Measurements from ENCODE around the gene GP1BA.
A peak's percentile ranks its signal among the peaks of the same experiment; 100 is the strongest.

Gene GP1BA

DNA sequence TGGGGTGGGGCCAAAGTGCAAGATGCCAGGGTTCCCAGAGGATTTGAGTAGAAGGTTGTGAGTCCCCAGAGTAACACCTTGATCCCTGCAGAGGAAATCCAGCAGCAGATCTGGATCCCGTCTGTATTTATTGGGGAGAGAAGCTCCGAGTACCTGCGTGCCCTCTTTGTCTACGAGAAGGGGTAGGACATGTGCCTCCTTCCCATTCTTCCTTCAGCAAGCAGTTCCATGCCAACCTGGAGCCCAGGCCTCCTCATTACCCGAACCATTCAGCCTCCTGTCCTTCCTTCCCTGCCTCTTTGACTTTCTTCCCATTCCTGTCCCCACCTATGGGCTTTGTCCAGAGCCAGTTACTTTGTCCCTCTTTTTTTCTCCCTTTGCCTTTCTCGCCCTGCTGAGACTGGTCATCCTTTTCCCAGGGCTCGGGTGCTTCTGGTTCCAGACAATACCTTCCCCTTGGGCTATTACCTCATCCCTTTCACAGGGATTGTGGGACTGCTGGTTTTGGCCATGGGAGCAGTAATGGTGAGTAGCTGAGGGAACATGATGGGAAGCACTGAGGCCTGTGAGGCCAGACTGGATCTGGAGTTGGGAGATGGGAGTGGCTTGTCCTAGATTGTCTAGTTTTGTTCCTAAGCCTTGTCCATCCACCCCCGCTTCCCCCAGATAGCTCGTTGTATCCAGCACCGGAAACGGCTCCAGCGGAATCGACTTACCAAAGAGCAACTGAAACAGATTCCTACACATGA, 10.9 kb downstream of the GP1BA start:
- no peak for TF ChIP-seq CTCF (IDR thresholded peaks at IDR 0.05; ENCODE audit: insufficient read depth, low read length, missing control alignments)
- CTCF ChIA-PET: interaction anchor here (1.7 kb wide), 1 partner anchor 44 kb away, joined by 7 read pairs; the partner anchor contains the start of gene CAMTA2
- DNase-seq (ENCODE audit: low read depth, low spot score): no peak
- POLR2A ChIA-PET: interaction anchor here (0.6 to 6.9 kb wide), 3 partner anchors 10 to 54 kb away, joined by 3 to 119 read pairs (median 4); partner anchors contain the start of genes INCA1, KIF1C and SPAG7
- H3K4me3 ChIP-seq (ENCODE audit: low read depth, low read length): no peak overlapping the region; the same call in 1 of the 2 replicates

DNA sequence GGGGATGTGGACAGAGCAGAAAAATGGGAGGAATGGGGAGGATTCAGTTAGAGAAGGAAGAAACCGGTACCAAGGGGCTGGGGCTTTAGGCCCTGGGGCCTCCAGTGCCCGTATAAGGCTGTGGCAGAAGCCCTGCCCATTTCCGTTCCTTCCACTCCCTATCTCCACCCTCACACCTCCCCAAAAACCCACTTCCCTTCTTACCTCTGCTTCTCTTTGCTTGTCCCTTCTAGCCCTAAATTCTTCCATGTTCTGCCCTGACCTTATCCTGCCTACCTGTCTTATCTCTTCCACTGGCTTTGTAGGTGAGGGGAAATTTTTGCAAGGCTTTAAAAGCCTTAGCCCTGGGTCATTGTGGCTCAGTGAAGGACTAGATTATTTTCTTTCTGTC, 12.1 kb downstream of the GP1BA start:
- TF ChIP-seq CTCF (IDR thresholded peaks at IDR 0.05; ENCODE audit: insufficient read depth, low read length, missing control alignments): no peak
- DNase-seq (ENCODE audit: low read depth, low spot score): no peak
- H3K4me3 ChIP-seq (ENCODE audit: low read depth, low read length): no peak overlapping the region
- ChIA-PET CTCF (interaction anchor here (1.8 kb wide), 1 partner anchor 118 kb away, joined by 4 read pairs; no protein-coding TSS in a partner anchor), POLR2A (interaction anchor here (1.7 to 6.9 kb wide), 2 partner anchors 22 to 53 kb away, joined by 4 to 119 read pairs; partner anchors contain the start of genes INCA1, KIF1C and SPAG7)

GRCh38 chr17:4944554-4945175, 12.6 kb downstream of the GP1BA start:
- CTCF ChIA-PET: interaction anchor here (1.8 kb wide), 1 partner anchor 117 kb away, joined by 4 read pairs; no protein-coding TSS in a partner anchor
- POLR2A ChIA-PET: interaction anchor here (6.9 kb wide), 1 partner anchor 22 kb away, joined by 119 read pairs; the partner anchor contains the start of gene SPAG7
- peak overlapping the region; percentile 23; the same call in 1 of the 2 replicates for H3K4me3 ChIP-seq (ENCODE audit: low read depth, low read length)
- no peak for DNase-seq (ENCODE audit: low read depth, low spot score)
- no peak for TF ChIP-seq CTCF (IDR thresholded peaks at IDR 0.05; ENCODE audit: insufficient read depth, low read length, missing control alignments)

DNA sequence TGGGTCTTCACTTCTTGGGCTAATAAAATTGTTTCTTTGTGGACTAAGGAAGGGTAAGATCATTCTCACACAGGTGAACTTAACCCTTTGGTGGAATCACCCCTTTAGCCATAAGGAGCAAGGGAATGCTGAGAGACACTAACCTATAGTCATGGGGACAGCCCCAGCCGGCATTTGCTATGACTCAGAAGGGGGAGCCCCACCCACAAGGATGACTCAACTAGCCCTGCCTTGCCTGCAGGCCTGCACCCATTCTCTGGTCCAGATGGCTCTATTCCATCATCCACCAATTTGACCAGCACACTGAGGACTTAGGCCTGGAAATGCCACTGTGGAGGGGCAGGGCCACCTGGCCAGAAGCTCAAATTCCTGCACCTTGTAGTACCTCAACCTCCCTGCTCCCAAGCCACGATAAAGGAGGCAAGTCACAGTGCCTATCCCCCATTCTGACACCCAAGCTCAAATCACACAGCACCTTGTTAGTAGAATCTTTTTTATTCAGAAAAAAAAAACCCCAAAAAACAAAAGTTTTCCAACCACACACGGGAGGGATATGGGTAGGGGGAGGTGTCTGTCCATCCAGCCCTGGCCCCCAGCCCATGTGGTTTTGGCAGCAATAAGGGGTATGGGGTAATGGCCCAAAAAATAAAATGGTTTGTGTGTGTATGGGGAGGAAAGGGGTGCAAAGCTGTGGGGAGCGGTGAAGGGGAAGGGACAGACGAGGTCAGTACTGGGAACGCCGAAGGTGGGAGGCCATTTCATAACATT, 13.3 kb downstream of the GP1BA start:
- POLR2A ChIA-PET: interaction anchor here (6.9 kb wide), 1 partner anchor 21 kb away, joined by 119 read pairs; the partner anchor contains the start of gene SPAG7
- CTCF ChIA-PET: interaction anchor here (1.0 to 1.8 kb wide), 2 partner anchors 42 to 117 kb away, joined by 3 to 4 read pairs; partner anchors contain the start of gene CAMTA2

GRCh38 chr17:4945944-4946280, 13.8 kb downstream of the GP1BA start:
- ChIA-PET POLR2A (interaction anchor here (6.9 kb wide), 1 partner anchor 20 kb away, joined by 119 read pairs; the partner anchor contains the start of gene SPAG7), CTCF (interaction anchor here (1.0 to 1.8 kb wide), 3 partner anchors 37 to 116 kb away, joined by 3 to 6 read pairs (median 4); partner anchors contain the start of gene CAMTA2)
- no peak for TF ChIP-seq CTCF (IDR thresholded peaks at IDR 0.05; ENCODE audit: insufficient read depth, low read length, missing control alignments)
- peak overlapping the region; percentile 99 for H3K4me3 ChIP-seq (ENCODE audit: low read depth, low read length)
- no peak for DNase-seq (ENCODE audit: low read depth, low spot score)

More for the DNA sequence above, 13.3 kb downstream of the GP1BA start:
- TF ChIP-seq CTCF (IDR thresholded peaks at IDR 0.05; ENCODE audit: insufficient read depth, low read length, missing control alignments): no peak
- H3K4me3 ChIP-seq (ENCODE audit: low read depth, low read length): peak overlapping the region; percentile 99
- peak; percentile 47 for DNase-seq (ENCODE audit: low read depth, low spot score)

Measured in AG04449 (cell line).